HepG2 (cell line): ENCODE measurements around the gene AFF4. TPM values are rescaled to one million over a fixed set of nuclear protein-coding genes. Genes with fewer than 3 reads are reported as not detected.

Experiments
- CEBPG ChIP-seq: IDR thresholded peaks from 2 replicates; pipeline ENCODE4 v1.6.1; 2016
- FOXA1 ChIP-seq, 2 experiments: fragments of 450-650 bp in 1 of 2; sonication (generic) in 1 of 2; formaldehyde crosslinking in 1 of 2; IDR thresholded peaks; 2 replicates each; pipeline versions ENCODE4 v1.4.0 to v1.6.1; 2016 to 2020; ENCODE audit warnings: missing genetic modification reagents in 1 of 2
- FOXA3 ChIP-seq: IDR thresholded peaks from 2 replicates; pipeline ENCODE4 v1.6.1; 2016; ENCODE audit warnings: missing genetic modification reagents, missing compliant biosample characterization
- FOXP1 ChIP-seq, 2 experiments: fragments of 450-650 bp in 1 of 2; IDR thresholded peaks; 2 replicates each; pipeline ENCODE4 v1.6.1; 2017 to 2018; ENCODE audit warnings: antibody characterized with exemption in 1 of 2
- HNF1B ChIP-seq: sonication (generic); formaldehyde crosslinking; IDR thresholded peaks from 2 replicates; pipeline ENCODE4 v1.5.1; 2020; ENCODE audit warnings: mild to moderate bottlenecking, moderate library complexity, missing genetic modification reagents
- LCORL ChIP-seq, 2 experiments: fragments of 450-650 bp in 1 of 2; sonication (generic) in 1 of 2; formaldehyde crosslinking in 1 of 2; IDR thresholded peaks; 2 replicates each; pipeline versions ENCODE4 v1.5.0 to v1.6.1; 2017 to 2020; ENCODE audit warnings: antibody characterized with exemption in 1 of 2, missing genetic modification reagents in 1 of 2
- MEF2D ChIP-seq: sonication (generic); formaldehyde crosslinking; IDR thresholded peaks from 2 replicates; pipeline ENCODE4 v1.5.1; 2020; ENCODE audit warnings: mild to moderate bottlenecking, missing genetic modification reagents
- MIER3 ChIP-seq: IDR thresholded peaks from 2 replicates; pipeline ENCODE4 v1.6.1; 2016; ENCODE audit warnings: missing compliant biosample characterization, borderline replicate concordance
- RFXANK ChIP-seq: IDR thresholded peaks from 2 replicates; pipeline ENCODE4 v1.6.1; 2016
- SOX13 ChIP-seq, 3 experiments: fragments of 450-650 bp in 1 of 3; sonication (generic) in 1 of 3; formaldehyde crosslinking in 1 of 3; IDR thresholded peaks in 2 of 3; conservative IDR thresholded peaks in 1 of 3; 2 replicates each; pipeline versions ENCODE4 v1.5.0 to v1.6.1; 2016 to 2020; ENCODE audit warnings: antibody characterized with exemption in 1 of 3, mild to moderate bottlenecking in 1 of 3, missing compliant biosample characterization in 1 of 3, missing genetic modification reagents in 1 of 3, moderate library complexity in 1 of 3
- SOX6 ChIP-seq, 2 experiments: fragments of 450-650 bp in 1 of 2; sonication (generic) in 1 of 2; formaldehyde crosslinking in 1 of 2; IDR thresholded peaks; 2 replicates each; pipeline versions ENCODE4 v1.4.0 to v1.6.1; 2017 to 2020; ENCODE audit warnings: antibody characterized with exemption in 1 of 2, mild to moderate bottlenecking in 1 of 2, missing genetic modification reagents in 1 of 2
- SYNCRIP ChIP-seq: fragments of 200-400 bp; formaldehyde crosslinking; IDR thresholded peaks from 2 replicates; pipeline ENCODE4 v1.6.1; 2018; ENCODE audit warnings: mild to moderate bottlenecking, low read depth, low read length; ENCODE audit not compliant: insufficient read depth
- TBX3 ChIP-seq: fragments of 450-650 bp; IDR thresholded peaks from 2 replicates; pipeline ENCODE4 v1.6.1; 2017; ENCODE audit warnings: antibody characterized with exemption, mild to moderate bottlenecking, inconsistent platforms, borderline replicate concordance
- THAP11 ChIP-seq: IDR thresholded peaks from 2 replicates; pipeline ENCODE4 v1.6.1; 2016; ENCODE audit warnings: missing biosample characterization, missing genetic modification reagents
- THAP9 ChIP-seq: sonication (generic); formaldehyde crosslinking; IDR thresholded peaks from 2 replicates; pipeline ENCODE4; 2020; ENCODE audit warnings: missing genetic modification reagents, mild to moderate bottlenecking, borderline replicate concordance
- ZFP62 ChIP-seq: sonication (generic); formaldehyde crosslinking; IDR thresholded peaks from 2 replicates; pipeline ENCODE4 v1.4.0; 2020; ENCODE audit warnings: missing genetic modification reagents
- ZNF34 ChIP-seq: sonication (generic); formaldehyde crosslinking; IDR thresholded peaks from 2 replicates; pipeline ENCODE4 v1.4.0; 2020; ENCODE audit warnings: mild to moderate bottlenecking, missing genetic modification reagents, borderline replicate concordance
- ZNF644 ChIP-seq: IDR thresholded peaks from 2 replicates; pipeline ENCODE4 v1.6.1; 2016; ENCODE audit warnings: low read depth
- ZNF83 ChIP-seq: sonication (generic); formaldehyde crosslinking; IDR thresholded peaks from 2 replicates; pipeline ENCODE4 v1.4.0; 2020; ENCODE audit warnings: missing genetic modification reagents, mild to moderate bottlenecking, borderline replicate concordance
- polyA plus RNA-seq, 8 experiments: library from polyadenylated mRNA; depleted of rRNA in 3 of 8; stranded (reverse) in 7 of 8; unstranded in 1 of 8; fragments of >200 nt; fragmentation: Illumina TruSeq in 4 of 8; extraction: Trizol in 4 of 8; gene quantifications; 2 replicates each; pipeline versions ENCODE4 v1.2.1 to v1.2.3, GENCODE V29; 2011 to 2016; ENCODE audit warnings: low read depth in 4 of 8, missing spikeins in 1 of 8, mixed read lengths in 1 of 8; ENCODE audit not compliant: insufficient read depth in 1 of 8
- total RNA-seq, 5 experiments: library from RNA; depleted of rRNA; stranded (reverse); fragments of >200 nt; fragmentation: Illumina TruSeq; extraction: Trizol; gene quantifications; 2 replicates each; pipeline ENCODE4 v1.2.3, GENCODE V29; 2016; ENCODE audit warnings: low read depth in 1 of 5
- TF ChIP-seq, protein P1 (sequence below): sonication (generic); formaldehyde crosslinking; IDR thresholded peaks from 2 replicates; pipeline ENCODE4 v1.5.1; 2020; ENCODE audit warnings: missing genetic modification reagents, mild to moderate bottlenecking, borderline replicate concordance
- TF ChIP-seq, protein P2 (sequence below): sonication (generic); formaldehyde crosslinking; IDR thresholded peaks from 2 replicates; pipeline ENCODE4 v1.4.0; 2020; ENCODE audit warnings: missing genetic modification reagents, low read depth, mild to moderate bottlenecking, borderline replicate concordance

Gene AFF4
- total and polyA plus RNA-seq, 2 of the 13 experiments (the other 11 are each of a cell fraction or from before 2014, with no cell fraction given), result 22.1 to 25.5 TPM

GRCh38 chr5:132905938-132906337 is 57.5 kb downstream of the AFF4 start (continued):
- TF ChIP-seq HNF1B (CRISPR knock-in tag) (no peak), CEBPG (peak; percentile 12; the same call in 1 of the 2 replicates), LCORL (IDR thresholded peaks at IDR 0.05) (no peak), LCORL (CRISPR knock-in tag; IDR thresholded peaks at IDR 0.05) (no peak), ZNF644 (CRISPR knock-in tag) (peak; percentile 18; the same call in 1 of the 2 replicates), FOXP1 (IDR thresholded peaks at IDR 0.05) (peak; percentile 93), FOXP1 (CRISPR knock-in tag; IDR thresholded peaks at IDR 0.05) (peak; percentile 93), ZNF34 (CRISPR knock-in tag) (no peak), THAP11 (CRISPR knock-in tag) (0 out of 2 replicates have a peak, but pooled peaks have one; percentile 25), ZFP62 (CRISPR knock-in tag) (no peak), FOXA1 (IDR thresholded peaks at IDR 0.05) (peak; percentile 91), FOXA1 (CRISPR knock-in tag; IDR thresholded peaks at IDR 0.05) (peak; percentile 82), FOXA3 (CRISPR knock-in tag) (peak; percentile 95), MIER3 (CRISPR knock-in tag) (0 out of 2 replicates have a peak, but pooled peaks have one; percentile 44), THAP9 (no peak), SOX6 (IDR thresholded peaks at IDR 0.05) (no peak), SOX6 (CRISPR knock-in tag; IDR thresholded peaks at IDR 0.05) (peak; percentile 44; the same call in 1 of the 2 replicates), SOX13 (IDR thresholded peaks at IDR 0.05) (no peak), SOX13 (CRISPR knock-in tag; conservative IDR thresholded peaks at IDR 0.05 in 1 of 2, IDR thresholded peaks at IDR 0.05 in 1 of 2) (peak in 1 of 2 experiments; percentile 53; a peak in 1 of 4 replicates), ZNF83 (CRISPR knock-in tag) (no peak), SYNCRIP (no peak), MEF2D (CRISPR knock-in tag) (no peak), TBX3 (peak; percentile 57; the same call in 1 of the 2 replicates), RFXANK (CRISPR knock-in tag) (no peak)
- TF ChIP-seq, protein P1, sequence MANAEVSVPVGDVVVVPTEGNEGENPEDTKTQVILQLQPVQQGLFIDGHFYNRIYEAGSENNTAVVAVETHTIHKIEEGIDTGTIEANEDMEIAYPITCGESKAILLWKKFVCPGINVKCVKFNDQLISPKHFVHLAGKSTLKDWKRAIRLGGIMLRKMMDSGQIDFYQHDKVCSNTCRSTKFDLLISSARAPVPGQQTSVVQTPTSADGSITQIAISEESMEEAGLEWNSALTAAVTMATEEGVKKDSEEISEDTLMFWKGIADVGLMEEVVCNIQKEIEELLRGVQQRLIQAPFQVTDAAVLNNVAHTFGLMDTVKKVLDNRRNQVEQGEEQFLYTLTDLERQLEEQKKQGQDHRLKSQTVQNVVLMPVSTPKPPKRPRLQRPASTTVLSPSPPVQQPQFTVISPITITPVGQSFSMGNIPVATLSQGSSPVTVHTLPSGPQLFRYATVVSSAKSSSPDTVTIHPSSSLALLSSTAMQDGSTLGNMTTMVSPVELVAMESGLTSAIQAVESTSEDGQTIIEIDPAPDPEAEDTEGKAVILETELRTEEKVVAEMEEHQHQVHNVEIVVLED (CRISPR knock-in tag), result no peak
- TF ChIP-seq, protein P2, sequence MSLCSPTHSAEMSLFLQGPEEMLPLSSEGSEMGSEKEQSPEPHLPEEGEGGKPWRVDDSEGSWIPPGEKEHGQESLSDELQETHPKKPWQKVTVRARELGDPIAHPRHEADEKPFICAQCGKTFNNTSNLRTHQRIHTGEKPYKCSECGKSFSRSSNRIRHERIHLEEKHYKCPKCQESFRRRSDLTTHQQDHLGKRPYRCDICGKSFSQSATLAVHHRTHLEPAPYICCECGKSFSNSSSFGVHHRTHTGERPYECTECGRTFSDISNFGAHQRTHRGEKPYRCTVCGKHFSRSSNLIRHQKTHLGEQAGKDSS (CRISPR knock-in tag), result no peak
